HepG2 (cell line): Measurements from ENCODE around the gene EPHB4. TPM values are rescaled to one million over a fixed set of nuclear protein-coding genes. Genes with fewer than 3 reads are reported as not detected.
A peak's percentile ranks its signal among the peaks of the same experiment; 100 is the strongest.

Experiments used
- AHR ChIP-seq: IDR thresholded peaks from 2 replicates; pipeline ENCODE4 v1.6.1; 2018; ENCODE audit warnings: missing genetic modification reagents, missing compliant biosample characterization
- GATAD2A ChIP-seq: IDR thresholded peaks from 2 replicates; pipeline ENCODE4 v1.6.1; 2016
- HMG20A ChIP-seq: IDR thresholded peaks from 2 replicates; pipeline ENCODE4 v1.6.1; 2016; ENCODE audit warnings: borderline replicate concordance
- HNF1B ChIP-seq: sonication (generic); formaldehyde crosslinking; IDR thresholded peaks from 2 replicates; pipeline ENCODE4 v1.5.1; 2020; ENCODE audit warnings: mild to moderate bottlenecking, moderate library complexity, missing genetic modification reagents
- HNRNPLL ChIP-seq: fragments of 200-400 bp; formaldehyde crosslinking; IDR thresholded peaks from 2 replicates; pipeline ENCODE4 v1.6.1; 2017; ENCODE audit warnings: mild to moderate bottlenecking, low read depth, low read length; ENCODE audit not compliant: poor library complexity, severe bottlenecking
- HNRNPUL1 ChIP-seq: fragments of 200-400 bp; formaldehyde crosslinking; IDR thresholded peaks from 2 replicates; pipeline ENCODE4 v1.6.1; 2017; ENCODE audit warnings: low read depth, mild to moderate bottlenecking, low read length, moderate library complexity
- HOXA3 ChIP-seq: sonication (generic); formaldehyde crosslinking; IDR thresholded peaks from 2 replicates; pipeline ENCODE4 v1.5.0; 2020; ENCODE audit warnings: missing genetic modification reagents
- KMT2B ChIP-seq: IDR thresholded peaks from 2 replicates; pipeline ENCODE4 v1.6.1; 2016; ENCODE audit warnings: missing genetic modification reagents, missing compliant biosample characterization
- MIER2 ChIP-seq: IDR thresholded peaks from 2 replicates; pipeline ENCODE4 v1.6.1; 2016; ENCODE audit warnings: missing biosample characterization, missing genetic modification reagents
- NFATC3 ChIP-seq: sonication (generic); formaldehyde crosslinking; IDR thresholded peaks from 2 replicates; pipeline ENCODE4 v1.5.1; 2020; ENCODE audit warnings: mild to moderate bottlenecking, missing genetic modification reagents
- NR1H2 ChIP-seq: sonication (generic); formaldehyde crosslinking; IDR thresholded peaks from 2 replicates; pipeline ENCODE4 v1.8.1; 2022; ENCODE audit warnings: low read depth, missing genetic modification reagents, borderline replicate concordance
- PHF5A ChIP-seq: IDR thresholded peaks from one replicate; pipeline ENCODE4 v1.6.1; 2018; ENCODE audit warnings: low read depth, missing genetic modification reagents; ENCODE audit not compliant: unreplicated experiment
- SALL1 ChIP-seq: sonication (generic); formaldehyde crosslinking; IDR thresholded peaks from 2 replicates; pipeline ENCODE4 v1.8.0; 2022; ENCODE audit warnings: mild to moderate bottlenecking, missing genetic modification reagents
- SMAD3 ChIP-seq: sonication (generic); formaldehyde crosslinking; IDR thresholded peaks from 2 replicates; pipeline ENCODE4 v1.4.0; 2020; ENCODE audit warnings: missing genetic modification reagents
- SRSF1 ChIP-seq: fragments of 200-400 bp; formaldehyde crosslinking; optimal IDR thresholded peaks from 2 replicates; pipeline ENCODE3; 2017; ENCODE audit warnings: mild to moderate bottlenecking, low read depth, low read length, moderate library complexity
- TSC22D2 ChIP-seq: sonication (generic); formaldehyde crosslinking; IDR thresholded peaks from 2 replicates; pipeline ENCODE4 v1.5.1; 2020; ENCODE audit warnings: missing genetic modification reagents, mild to moderate bottlenecking, borderline replicate concordance
- XBP1 ChIP-seq: sonication (generic); formaldehyde crosslinking; IDR thresholded peaks from 2 replicates; pipeline ENCODE4 v1.5.0; 2020; ENCODE audit warnings: missing genetic modification reagents
- ZKSCAN1 ChIP-seq: fragments of 150-350 bp; IDR thresholded peaks from 2 replicates; pipeline ENCODE4 v1.6.1; 2014; ENCODE audit warnings: low read length
- ZNF124 ChIP-seq: sonication (generic); formaldehyde crosslinking; IDR thresholded peaks from 2 replicates; pipeline ENCODE4 v1.4.0; 2020; ENCODE audit warnings: missing genetic modification reagents
- ZNF382 ChIP-seq: sonication (generic); formaldehyde crosslinking; IDR thresholded peaks from 2 replicates; pipeline ENCODE4 v1.5.0; 2020; ENCODE audit warnings: missing genetic modification reagents, mild to moderate bottlenecking, borderline replicate concordance
- ZNF678 ChIP-seq: sonication (generic); formaldehyde crosslinking; IDR thresholded peaks from 2 replicates; pipeline ENCODE4 v1.4.0; 2020; ENCODE audit warnings: mild to moderate bottlenecking, missing genetic modification reagents
- ZNF7 ChIP-seq: IDR thresholded peaks from 2 replicates; pipeline ENCODE4 v1.6.1; 2016; ENCODE audit warnings: missing biosample characterization, missing genetic modification reagents
- ZNF761 ChIP-seq: sonication (generic); formaldehyde crosslinking; conservative IDR thresholded peaks from 2 replicates; pipeline ENCODE4 v1.4.0; 2020; ENCODE audit warnings: mild to moderate bottlenecking, missing genetic modification reagents
- ZNF841 ChIP-seq: sonication (generic); formaldehyde crosslinking; IDR thresholded peaks from 2 replicates; pipeline ENCODE4 v1.8.1; 2023; ENCODE audit warnings: missing genetic modification reagents, borderline replicate concordance
- ZNF883 ChIP-seq: sonication (generic); formaldehyde crosslinking; IDR thresholded peaks from 2 replicates; pipeline ENCODE4 v1.5.1; 2020; ENCODE audit warnings: mild to moderate bottlenecking, missing genetic modification reagents; ENCODE audit errors: not compliant biosample characterization
- ZUFSP ChIP-seq: sonication (generic); formaldehyde crosslinking; IDR thresholded peaks from 2 replicates; pipeline ENCODE4 v1.9.0; 2021; ENCODE audit warnings: missing genetic modification reagents, mild to moderate bottlenecking, borderline replicate concordance
- polyA plus RNA-seq, 8 experiments: library from polyadenylated mRNA; depleted of rRNA in 3 of 8; stranded (reverse) in 7 of 8; unstranded in 1 of 8; fragments of >200 nt; fragmentation: Illumina TruSeq in 4 of 8; extraction: Trizol in 4 of 8; gene quantifications; 2 replicates each; pipeline versions ENCODE4 v1.2.1 to v1.2.3, GENCODE V29; 2011 to 2016; ENCODE audit warnings: low read depth in 4 of 8, missing spikeins in 1 of 8, mixed read lengths in 1 of 8; ENCODE audit not compliant: insufficient read depth in 1 of 8
- total RNA-seq, 5 experiments: library from RNA; depleted of rRNA; stranded (reverse); fragments of >200 nt; fragmentation: Illumina TruSeq; extraction: Trizol; gene quantifications; 2 replicates each; pipeline ENCODE4 v1.2.3, GENCODE V29; 2016; ENCODE audit warnings: low read depth in 1 of 5
- TF ChIP-seq, protein P1 (sequence below): sonication (generic); formaldehyde crosslinking; IDR thresholded peaks from 2 replicates; pipeline ENCODE4 v1.4.0; 2020; ENCODE audit warnings: mild to moderate bottlenecking, low read depth, missing genetic modification reagents

EPHB4 gene
- total and polyA plus RNA-seq, 2 of the 13 experiments (the other 11 are each of a cell fraction or from before 2014, with no cell fraction given), result 61.4 to 69.6 TPM

- TF ChIP-seq, protein P1, sequence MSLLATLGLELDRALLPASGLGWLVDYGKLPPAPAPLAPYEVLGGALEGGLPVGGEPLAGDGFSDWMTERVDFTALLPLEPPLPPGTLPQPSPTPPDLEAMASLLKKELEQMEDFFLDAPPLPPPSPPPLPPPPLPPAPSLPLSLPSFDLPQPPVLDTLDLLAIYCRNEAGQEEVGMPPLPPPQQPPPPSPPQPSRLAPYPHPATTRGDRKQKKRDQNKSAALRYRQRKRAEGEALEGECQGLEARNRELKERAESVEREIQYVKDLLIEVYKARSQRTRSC (CRISPR knock-in tag), result no peak
- TF ChIP-seq ZNF841 (CRISPR knock-in tag) (no peak), HMG20A (CRISPR knock-in tag) (no peak), ZNF761 (CRISPR knock-in tag) (peak; percentile 87; the same call in 1 of the 2 replicates), MIER2 (CRISPR knock-in tag) (no peak), ZNF124 (no peak; the same call in 1 of the 2 replicates), NFATC3 (CRISPR knock-in tag) (no peak), KMT2B (CRISPR knock-in tag) (peak; percentile 85), ZNF678 (CRISPR knock-in tag) (peak; percentile 92), HNRNPLL (peak; percentile 88), XBP1 (CRISPR knock-in tag) (no peak), NR1H2 (CRISPR knock-in tag) (peak; percentile 86; the same call in 1 of the 2 replicates), AHR (CRISPR knock-in tag) (no peak), HNRNPUL1 (no peak), ZUFSP (CRISPR knock-in tag) (no peak), TSC22D2 (CRISPR knock-in tag) (no peak), GATAD2A (peak; percentile 60), SMAD3 (CRISPR knock-in tag) (no peak; the same call in 1 of the 2 replicates), HOXA3 (peak; percentile 94), SALL1 (CRISPR knock-in tag) (peak; percentile 89), ZNF382 (CRISPR knock-in tag) (no peak), HNF1B (CRISPR knock-in tag) (peak; percentile 85), ZKSCAN1 (no peak), PHF5A (peak; percentile 70), ZNF883 (CRISPR knock-in tag) (peak; percentile 72), ZNF7 (no peak), SRSF1 (peak; percentile 92)
Measured at GRCh38 chr7:100874577-100875355, 47.4 kb upstream of the EPHB4 start, which contains the start of gene SRRT (continued).
